NCI-H1105 treated with DMSO at 0.1 percent for 48 hours (cell line): Measurements from ENCODE around the gene TYRO3.

Source experiments
- DNase-seq: peaks from one replicate; lab custom pipeline; 2025; lab: John Stamatoyannopoulos, UW

The TYRO3 gene

DNA sequence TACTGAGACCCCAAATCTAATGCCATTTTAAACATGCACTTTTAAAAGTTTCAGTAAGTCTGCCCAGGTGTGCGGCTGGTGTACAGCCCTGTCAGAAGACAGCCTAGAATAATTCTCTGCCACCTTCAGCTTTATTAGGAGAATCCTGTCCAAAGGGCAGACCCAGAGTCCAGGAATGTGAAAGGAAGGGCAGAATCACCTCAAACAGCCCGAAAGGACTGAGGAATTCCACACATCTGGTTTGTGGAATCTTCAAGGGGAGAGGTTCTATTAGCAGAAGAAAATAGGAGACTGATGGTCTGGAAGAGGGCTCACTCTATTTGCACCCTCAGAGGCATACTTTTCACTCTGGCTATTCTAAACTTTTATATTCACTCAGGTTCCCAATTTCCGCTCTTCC is 46.6 kb downstream of the TYRO3 start:
- no peak for DNase-seq

DNA sequence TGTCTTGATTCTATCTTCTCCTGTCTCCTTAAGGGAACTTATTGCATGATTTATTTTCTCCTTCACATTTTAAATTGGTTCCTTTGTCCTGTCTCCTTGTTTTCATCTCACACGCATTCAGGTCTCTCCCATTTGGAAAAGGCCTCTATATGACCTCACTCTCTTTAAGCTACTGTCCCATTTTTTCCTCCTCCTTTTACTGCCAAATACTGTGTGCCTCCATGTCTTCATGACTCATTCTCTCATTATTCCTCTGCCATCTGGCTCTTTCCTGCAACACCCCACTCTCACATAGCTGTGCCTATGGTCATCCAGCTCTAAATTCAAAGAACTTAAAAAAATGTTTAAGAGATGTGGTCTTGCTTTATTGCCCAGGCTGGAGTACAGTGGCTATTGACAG is 48.0 kb downstream of the TYRO3 start:
- no peak for DNase-seq

DNA sequence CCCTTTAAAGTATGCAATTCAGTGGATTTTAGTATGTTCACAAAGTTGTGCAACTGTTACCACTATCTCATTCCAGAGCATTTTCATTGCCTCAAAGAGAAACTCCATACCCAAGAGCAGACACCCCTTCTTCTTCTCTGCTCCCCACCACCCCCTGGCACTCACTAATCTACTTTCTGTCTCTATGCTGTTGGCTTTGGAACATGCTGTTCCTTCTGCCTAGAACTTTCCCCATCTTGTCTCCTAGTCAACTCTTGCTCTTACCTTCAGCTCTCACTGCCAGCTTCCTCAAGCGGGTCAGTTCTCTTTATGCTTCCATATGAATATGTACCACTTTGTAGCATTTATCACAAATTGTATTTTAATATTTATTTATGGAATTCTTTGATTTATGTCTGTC is 50.1 kb downstream of the TYRO3 start:
- no peak for DNase-seq

DNA sequence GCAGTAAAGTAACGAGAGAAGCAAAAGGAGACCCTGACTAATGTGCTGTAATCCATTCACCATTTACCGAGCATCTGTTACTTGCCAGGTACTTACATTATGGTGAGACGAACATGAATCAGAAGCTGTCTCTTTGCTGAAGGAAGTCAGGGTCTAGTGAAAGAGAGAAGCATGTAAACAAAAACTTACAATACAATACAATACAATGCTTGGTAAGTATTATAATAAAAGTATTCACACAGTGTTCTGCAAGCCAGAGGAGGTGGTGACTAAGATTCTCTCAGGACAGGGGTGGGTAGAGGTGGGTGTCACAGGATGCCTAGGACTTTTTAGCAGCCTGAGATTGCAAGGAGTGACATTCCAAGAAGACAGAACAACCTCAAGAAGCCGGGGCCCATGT is 51.0 kb downstream of the TYRO3 start:
- DNase-seq = no peak

DNA sequence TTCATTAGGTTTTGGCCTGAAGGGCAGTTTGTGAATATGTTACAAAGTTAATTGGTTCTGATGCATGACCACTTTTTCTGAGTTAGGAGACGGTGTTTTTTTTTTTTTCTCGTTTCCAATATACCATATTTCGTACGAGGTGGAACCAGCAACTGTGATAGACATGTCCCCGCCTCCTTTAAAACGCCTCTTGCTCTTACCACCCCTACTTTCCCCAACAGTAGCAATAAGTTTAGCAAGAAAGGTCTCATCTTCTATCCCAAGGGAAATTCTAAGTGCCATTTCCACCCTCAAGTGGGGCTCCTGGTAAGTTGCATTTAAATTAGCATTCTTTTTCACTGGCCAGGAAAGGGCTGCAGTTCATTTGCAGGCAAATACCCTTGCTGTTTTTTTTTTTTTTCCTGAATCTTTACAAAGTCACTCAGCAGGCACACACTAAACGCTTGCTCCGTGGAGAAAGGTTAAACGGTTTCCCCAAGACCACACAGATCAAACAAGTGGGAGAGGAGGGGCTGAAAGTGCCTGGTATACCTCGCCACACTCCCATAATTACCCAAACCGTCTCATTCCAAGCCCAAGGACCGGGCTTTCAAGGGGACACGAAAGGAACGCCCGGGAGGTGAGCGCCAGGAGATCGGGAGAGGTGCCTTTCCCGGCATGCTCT is 61.7 kb downstream of the TYRO3 start:
- DNase-seq = no peak

DNA sequence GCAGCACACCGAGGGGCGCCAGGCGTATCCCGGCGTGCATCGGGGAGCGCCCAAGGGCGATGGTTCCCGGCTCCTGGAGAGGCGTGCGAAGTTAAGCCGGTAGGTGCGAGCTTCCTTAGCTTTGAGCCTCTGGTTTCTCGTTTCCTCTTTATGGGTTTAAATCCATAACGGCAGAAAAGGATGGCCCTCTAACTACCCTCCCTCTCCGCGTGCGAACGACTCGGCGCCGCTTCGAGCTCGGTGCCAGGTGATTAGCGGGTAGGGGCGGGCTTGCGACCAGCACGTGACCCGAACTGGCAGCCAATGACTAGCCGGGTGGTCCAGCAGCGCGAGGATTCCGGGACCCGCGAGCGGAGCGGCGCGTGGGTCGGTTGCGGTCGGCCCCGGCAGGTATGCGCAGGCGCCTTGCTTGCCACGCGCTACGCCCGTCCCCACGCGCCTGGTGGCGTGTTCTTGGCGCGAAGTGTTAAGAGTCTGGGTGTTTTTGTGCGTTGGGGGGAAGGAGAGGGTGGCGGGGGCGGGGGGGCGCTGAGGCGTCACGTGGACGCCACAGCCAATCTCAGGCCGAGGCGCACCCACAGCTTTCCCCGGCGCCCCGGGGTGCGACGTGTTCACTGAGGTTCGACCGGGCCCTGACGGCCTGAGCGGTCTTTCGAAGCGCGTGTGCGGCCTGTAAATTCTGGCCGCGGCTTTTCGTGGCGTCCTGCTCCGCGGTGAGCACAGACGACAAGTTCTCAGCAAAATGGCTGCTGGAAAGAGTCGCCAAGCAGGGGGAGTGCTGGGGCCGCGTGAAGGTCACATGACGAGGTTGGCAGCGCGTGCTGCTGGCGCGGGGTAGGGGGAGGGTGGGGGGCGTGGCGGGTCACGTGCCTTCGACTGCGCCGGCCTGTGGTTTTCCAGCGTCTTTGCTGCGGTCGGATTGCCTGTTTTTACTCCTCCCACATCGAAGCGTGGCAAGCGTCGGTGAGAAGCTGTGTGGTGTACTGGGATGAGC is 62.5 kb downstream of the TYRO3 start:
- DNase-seq = peak; percentile 72

DNA sequence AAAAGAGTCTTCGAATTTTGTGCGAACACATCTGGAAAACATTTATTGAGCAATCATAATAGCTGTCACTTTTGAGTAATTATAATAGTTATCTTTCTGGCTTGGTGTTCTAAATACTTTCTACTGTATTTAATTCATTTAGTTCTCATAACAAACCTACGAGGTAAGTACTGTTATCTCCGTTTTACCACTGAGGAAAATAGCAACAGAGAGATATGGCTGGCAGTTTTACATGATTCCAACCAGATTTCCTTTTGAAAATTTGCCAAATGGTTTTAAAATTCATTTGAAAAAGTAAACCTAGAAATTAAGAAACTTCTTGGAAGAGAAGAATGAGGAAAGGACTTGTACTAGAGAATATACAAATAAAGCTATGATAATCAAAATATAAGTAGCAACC is 63.9 kb downstream of the TYRO3 start:
- DNase-seq = no peak

DNA sequence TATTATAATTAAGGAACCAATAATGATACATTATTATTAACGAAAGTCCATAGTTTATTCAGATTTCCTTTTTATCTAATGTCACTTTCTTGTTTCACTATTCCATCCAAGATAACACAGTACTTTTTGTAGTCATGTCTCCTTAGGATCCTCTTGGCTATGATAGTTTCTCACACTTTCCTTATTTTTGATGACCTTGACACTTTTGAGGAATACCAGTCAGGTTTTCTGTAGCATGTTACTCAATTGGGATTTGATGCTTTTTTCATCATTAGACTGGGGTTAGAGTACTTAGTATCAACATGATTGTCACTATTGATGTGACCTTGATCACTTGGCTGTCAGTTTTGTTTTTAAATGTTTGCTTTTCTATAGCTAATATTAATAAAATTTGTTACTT is 68.2 kb downstream of the TYRO3 start:
- DNase-seq = no peak

DNA sequence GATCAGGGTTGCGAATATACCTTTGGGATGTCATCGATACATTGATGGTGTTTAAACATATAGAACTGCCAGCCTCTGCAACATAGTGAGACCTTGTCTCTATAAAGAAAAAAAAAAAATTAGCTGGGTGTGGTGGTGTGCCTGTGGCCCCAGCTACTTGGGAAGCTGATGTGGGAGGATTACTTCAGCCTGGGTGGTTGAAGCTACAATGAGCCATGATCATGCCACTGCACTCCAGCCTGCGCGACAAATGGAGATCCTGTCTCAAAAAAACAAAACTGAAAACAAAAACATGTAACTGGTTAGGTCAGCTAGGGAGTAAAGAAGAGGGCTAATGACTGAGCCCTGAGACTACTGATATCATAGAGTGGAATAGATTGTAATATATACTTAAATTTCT is 70.5 kb downstream of the TYRO3 start:
- no peak for DNase-seq

DNA sequence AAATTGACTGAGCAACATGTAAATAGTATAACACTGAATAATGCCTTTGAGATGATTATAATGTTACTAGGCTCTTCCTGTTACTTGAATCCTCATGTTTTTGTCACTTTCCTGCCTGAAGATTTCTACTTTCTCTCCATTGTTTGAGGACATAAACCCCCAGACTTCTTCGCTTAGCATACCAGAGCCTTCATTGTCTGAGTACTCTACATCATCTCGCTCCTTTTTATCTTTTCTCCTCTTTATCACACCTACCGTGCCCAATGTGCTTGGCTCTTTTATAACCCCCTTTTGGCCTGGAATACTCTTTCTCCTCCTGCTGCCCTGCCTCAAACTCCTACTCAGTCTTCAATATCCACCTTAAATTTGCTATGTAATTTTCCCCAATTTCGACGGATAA is 70.9 kb downstream of the TYRO3 start:
- no peak for DNase-seq

DNA sequence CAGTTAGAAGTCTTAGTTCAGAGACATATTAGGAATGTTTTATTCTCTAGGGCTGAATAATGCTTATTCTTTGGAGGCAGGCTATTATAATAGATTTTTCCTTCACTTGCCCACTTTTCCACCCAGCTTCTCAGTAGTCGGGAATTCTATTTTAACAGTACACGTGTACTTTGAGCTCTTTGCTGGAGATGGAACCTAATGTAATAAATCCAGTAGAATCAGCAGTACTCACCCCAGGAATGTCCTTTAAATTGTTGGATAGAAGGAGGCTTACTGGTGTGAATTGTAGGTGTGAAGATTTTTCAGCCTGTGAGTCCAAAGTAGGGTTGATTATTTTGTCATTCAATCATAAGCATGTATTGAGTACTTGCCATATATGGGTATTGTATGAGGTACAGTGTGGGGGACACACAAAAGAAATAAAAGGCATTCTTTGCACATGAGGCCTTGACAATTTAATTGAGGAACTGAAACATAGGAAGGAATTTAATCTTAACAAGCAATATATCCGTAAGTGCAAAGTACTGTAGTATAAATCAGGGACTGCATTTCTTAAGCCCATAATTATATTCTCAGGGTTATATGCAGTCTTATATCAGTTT is 71.7 kb downstream of the TYRO3 start:
- DNase-seq = no peak

DNA sequence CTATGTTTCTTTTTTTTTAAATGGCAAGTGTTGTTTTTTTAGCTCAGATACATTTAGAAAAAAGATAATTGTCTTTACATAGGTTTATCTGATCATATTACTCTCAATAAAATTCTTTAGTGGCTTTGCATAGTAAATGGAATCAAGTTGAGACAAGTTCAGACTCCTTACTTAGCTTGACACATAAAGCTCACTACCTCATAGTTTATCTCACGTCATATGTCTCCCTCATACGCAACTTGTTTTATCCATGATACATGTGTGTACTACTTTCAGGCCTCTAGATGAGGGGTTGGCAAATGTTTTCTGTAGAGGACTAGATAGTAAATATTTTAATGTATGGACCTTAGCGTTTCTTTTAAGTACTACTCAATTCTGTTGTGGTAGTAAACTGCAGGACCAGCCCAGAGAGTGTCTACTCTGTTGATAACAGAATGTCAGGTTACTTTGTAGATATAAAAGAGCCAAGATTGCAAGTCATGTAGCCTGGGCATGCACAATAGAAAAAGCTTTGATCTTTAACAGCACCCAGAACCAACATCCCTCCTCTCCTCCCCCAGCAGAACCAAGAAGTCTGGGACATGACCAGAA is 73.0 kb downstream of the TYRO3 start:
- no peak for DNase-seq
